ENCODE data around the gene NUMBL. TPM values are rescaled to one million over a fixed set of nuclear protein-coding genes. Genes with fewer than 3 reads are reported as not detected.
"Not testable (repeated sequence)": the region's sequence is repeated elsewhere in the genome, so short reads cannot be mapped to it uniquely, and the experiment has no call there.

The NUMBL gene
- total RNA-seq, 1 donor from 2014 or later: 9.4 TPM

- not testable (repeated sequence) for H3K9me3 ChIP-seq (ENCODE audit: control insufficient read depth in 3 of 3, low read length in 3 of 3); H3K27ac ChIP-seq (ENCODE audit: low read depth, low read length); H3K4me3 ChIP-seq (ENCODE audit: low read length in 3 of 3); H3K27me3 ChIP-seq (ENCODE audit: control insufficient read depth in 3 of 3, insufficient read depth in 3 of 3, low read length in 3 of 3); H3K9ac ChIP-seq (ENCODE audit: low read depth in 1 of 3, low read length in 3 of 3); H3K4me1 ChIP-seq (ENCODE audit: control insufficient read depth in 3 of 3, insufficient read depth in 3 of 3, low read length in 3 of 3)
- H3K36me3 ChIP-seq (ENCODE audit: control insufficient read depth in 3 of 3, insufficient read depth in 3 of 3, low read length in 3 of 3): peaks cover 0 to 26% (median 20%) of the 10 kb centered on the region in 3 donors
These were observed 65.9 kb downstream of the NUMBL start for GRCh38 chr19:40624369-40625153.

- Histone ChIP-seq H3K27me3 (ENCODE audit: control insufficient read depth in 3 of 3, insufficient read depth in 3 of 3, low read length in 3 of 3) (no peaks in the 10 kb centered on the region), H3K9me3 (ENCODE audit: control insufficient read depth in 3 of 3, low read length in 3 of 3) (no peaks in the 10 kb centered on the region), H3K4me1 (ENCODE audit: control insufficient read depth in 3 of 3, insufficient read depth in 3 of 3, low read length in 3 of 3) (peaks cover 0 to 6% (median 0%) of the 10 kb centered on the region in 3 donors), H3K27ac (ENCODE audit: low read depth, low read length) (no peak overlapping the region), H3K9ac (ENCODE audit: low read depth in 1 of 3, low read length in 3 of 3) (peak overlapping the region in 1 of 3 donors; percentile 8), H3K36me3 (ENCODE audit: control insufficient read depth in 3 of 3, insufficient read depth in 3 of 3, low read length in 3 of 3) (peaks cover 0 to 29% (median 25%) of the 10 kb centered on the region in 3 donors), H3K4me3 (ENCODE audit: low read length in 3 of 3) (no peak overlapping the region)
These were observed 66.8 kb downstream of the NUMBL start for GRCh38 chr19:40623403-40624251.

GRCh38 chr19:40622773-40623075 lies 67.7 kb downstream of the NUMBL start:
- H3K4me1 ChIP-seq (ENCODE audit: control insufficient read depth in 3 of 3, insufficient read depth in 3 of 3, low read length in 3 of 3): peaks cover 0 to 6% (median 0%) of the 10 kb centered on the region in 3 donors
- H3K27ac ChIP-seq (ENCODE audit: low read depth, low read length): no peak overlapping the region
- no peaks in the 10 kb centered on the region for H3K27me3 ChIP-seq (ENCODE audit: control insufficient read depth in 3 of 3, insufficient read depth in 3 of 3, low read length in 3 of 3)
- H3K9me3 ChIP-seq (ENCODE audit: control insufficient read depth in 3 of 3, low read length in 3 of 3): no peaks in the 10 kb centered on the region
- H3K36me3 ChIP-seq (ENCODE audit: control insufficient read depth in 3 of 3, insufficient read depth in 3 of 3, low read length in 3 of 3): peaks cover 0 to 29% (median 25%) of the 10 kb centered on the region in 3 donors
- H3K9ac ChIP-seq (ENCODE audit: low read depth in 1 of 3, low read length in 3 of 3): no peak overlapping the region
- no peak overlapping the region for H3K4me3 ChIP-seq (ENCODE audit: low read length in 3 of 3)

GRCh38 chr19:40621966-40622772 lies 68.3 kb downstream of the NUMBL start:
- Histone ChIP-seq H3K4me1 (ENCODE audit: control insufficient read depth in 3 of 3, insufficient read depth in 3 of 3, low read length in 3 of 3) (peaks cover 0 to 6% (median 0%) of the 10 kb centered on the region in 3 donors), H3K27ac (ENCODE audit: low read depth, low read length) (no peak overlapping the region), H3K36me3 (ENCODE audit: control insufficient read depth in 3 of 3, insufficient read depth in 3 of 3, low read length in 3 of 3) (peaks cover 0 to 26% (median 25%) of the 10 kb centered on the region in 3 donors), H3K9ac (ENCODE audit: low read depth in 1 of 3, low read length in 3 of 3) (no peak overlapping the region), H3K9me3 (ENCODE audit: control insufficient read depth in 3 of 3, low read length in 3 of 3) (no peaks in the 10 kb centered on the region), H3K27me3 (ENCODE audit: control insufficient read depth in 3 of 3, insufficient read depth in 3 of 3, low read length in 3 of 3) (no peaks in the 10 kb centered on the region), H3K4me3 (ENCODE audit: low read length in 3 of 3) (no peak overlapping the region)

- no peak overlapping the region for H3K4me3 ChIP-seq (ENCODE audit: low read length in 3 of 3)
- H3K36me3 ChIP-seq (ENCODE audit: control insufficient read depth in 3 of 3, insufficient read depth in 3 of 3, low read length in 3 of 3): peaks cover 0 to 26% (median 23%) of the 10 kb centered on the region in 3 donors
- H3K9ac ChIP-seq (ENCODE audit: low read depth in 1 of 3, low read length in 3 of 3): no peak overlapping the region
- peaks cover 0 to 6% (median 0%) of the 10 kb centered on the region in 3 donors for H3K4me1 ChIP-seq (ENCODE audit: control insufficient read depth in 3 of 3, insufficient read depth in 3 of 3, low read length in 3 of 3)
- H3K9me3 ChIP-seq (ENCODE audit: control insufficient read depth in 3 of 3, low read length in 3 of 3): no peaks in the 10 kb centered on the region
- H3K27me3 ChIP-seq (ENCODE audit: control insufficient read depth in 3 of 3, insufficient read depth in 3 of 3, low read length in 3 of 3): no peaks in the 10 kb centered on the region
- no peak overlapping the region for H3K27ac ChIP-seq (ENCODE audit: low read depth, low read length)
These were observed 69.2 kb downstream of the NUMBL start for GRCh38 chr19:40621283-40621682.

- H3K4me1 ChIP-seq (ENCODE audit: control insufficient read depth in 3 of 3, insufficient read depth in 3 of 3, low read length in 3 of 3): peaks cover 0 to 6% (median 0%) of the 10 kb centered on the region in 3 donors
- H3K27ac ChIP-seq (ENCODE audit: low read depth, low read length): no peak overlapping the region
These were observed 70.3 kb downstream of the NUMBL start for GRCh38 chr19:40620161-40620485.

GRCh38 chr19:40619333-40620160 lies 70.9 kb downstream of the NUMBL start:
- peak overlapping the region; percentile 77 for H3K27ac ChIP-seq (ENCODE audit: low read depth, low read length)
- H3K36me3 ChIP-seq (ENCODE audit: control insufficient read depth in 3 of 3, insufficient read depth in 3 of 3, low read length in 3 of 3): peaks cover 0 to 21% (median 16%) of the 10 kb centered on the region in 3 donors
- H3K4me1 ChIP-seq (ENCODE audit: control insufficient read depth in 3 of 3, insufficient read depth in 3 of 3, low read length in 3 of 3): peaks cover 0 to 6% (median 0%) of the 10 kb centered on the region in 3 donors

More at GRCh38 chr19:40620161-40620485, 70.3 kb downstream of the NUMBL start:
- H3K4me3 ChIP-seq (ENCODE audit: low read length in 3 of 3): no peak overlapping the region
- no peaks in the 10 kb centered on the region for H3K9me3 ChIP-seq (ENCODE audit: control insufficient read depth in 3 of 3, low read length in 3 of 3)
- H3K9ac ChIP-seq (ENCODE audit: low read depth in 1 of 3, low read length in 3 of 3): peak overlapping the region in 1 of 3 donors; percentile 45
- no peaks in the 10 kb centered on the region for H3K27me3 ChIP-seq (ENCODE audit: control insufficient read depth in 3 of 3, insufficient read depth in 3 of 3, low read length in 3 of 3)
- peaks cover 0 to 21% (median 16%) of the 10 kb centered on the region in 3 donors for H3K36me3 ChIP-seq (ENCODE audit: control insufficient read depth in 3 of 3, insufficient read depth in 3 of 3, low read length in 3 of 3)

GRCh38 chr19:40617961-40618360 lies 72.5 kb downstream of the NUMBL start:
- no peak overlapping the region for H3K27ac ChIP-seq (ENCODE audit: low read depth, low read length)
- peaks cover 0 to 21% (median 8%) of the 10 kb centered on the region in 3 donors for H3K36me3 ChIP-seq (ENCODE audit: control insufficient read depth in 3 of 3, insufficient read depth in 3 of 3, low read length in 3 of 3)
- H3K4me3 ChIP-seq (ENCODE audit: low read length in 3 of 3): no peak overlapping the region
- peaks cover 0 to 8% (median 0%) of the 10 kb centered on the region in 3 donors for H3K4me1 ChIP-seq (ENCODE audit: control insufficient read depth in 3 of 3, insufficient read depth in 3 of 3, low read length in 3 of 3)
- H3K27me3 ChIP-seq (ENCODE audit: control insufficient read depth in 3 of 3, insufficient read depth in 3 of 3, low read length in 3 of 3): no peaks in the 10 kb centered on the region
- no peak overlapping the region for H3K9ac ChIP-seq (ENCODE audit: low read depth in 1 of 3, low read length in 3 of 3)
- H3K9me3 ChIP-seq (ENCODE audit: control insufficient read depth in 3 of 3, low read length in 3 of 3): no peaks in the 10 kb centered on the region

More at GRCh38 chr19:40619333-40620160, 70.9 kb downstream of the NUMBL start:
- Histone ChIP-seq H3K9ac (ENCODE audit: low read depth in 1 of 3, low read length in 3 of 3) (peak overlapping the region in 1 of 3 donors; percentile 45), H3K27me3 (ENCODE audit: control insufficient read depth in 3 of 3, insufficient read depth in 3 of 3, low read length in 3 of 3) (no peaks in the 10 kb centered on the region), H3K9me3 (ENCODE audit: control insufficient read depth in 3 of 3, low read length in 3 of 3) (no peaks in the 10 kb centered on the region), H3K4me3 (ENCODE audit: low read length in 3 of 3) (peak overlapping the region in 1 of 3 donors; percentile 29)

- Histone ChIP-seq H3K4me3 (ENCODE audit: low read length in 3 of 3) (no peak overlapping the region), H3K4me1 (ENCODE audit: control insufficient read depth in 3 of 3, insufficient read depth in 3 of 3, low read length in 3 of 3) (peaks cover 0 to 8% (median 0%) of the 10 kb centered on the region in 3 donors), H3K9me3 (ENCODE audit: control insufficient read depth in 3 of 3, low read length in 3 of 3) (no peaks in the 10 kb centered on the region), H3K27me3 (ENCODE audit: control insufficient read depth in 3 of 3, insufficient read depth in 3 of 3, low read length in 3 of 3) (peaks cover 0 to 3% (median 0%) of the 10 kb centered on the region in 3 donors), H3K9ac (ENCODE audit: low read depth in 1 of 3, low read length in 3 of 3) (no peak overlapping the region), H3K36me3 (ENCODE audit: control insufficient read depth in 3 of 3, insufficient read depth in 3 of 3, low read length in 3 of 3) (peaks cover 0 to 16% (median 8%) of the 10 kb centered on the region in 3 donors), H3K27ac (ENCODE audit: low read depth, low read length) (no peak overlapping the region)
These were observed 73.5 kb downstream of the NUMBL start for GRCh38 chr19:40616941-40617340.

Data from skeletal muscle tissue (tissue), 4 donors.